Occipital lobe (tissue), 2 donors: ENCODE results near the gene CCDC159. TPM values are rescaled to one million over a fixed set of nuclear protein-coding genes. Genes with fewer than 3 reads are reported as not detected.
"Not testable (repeated sequence)": the region's sequence is repeated elsewhere in the genome, so short reads cannot be mapped to it uniquely, and the experiment has no call there.

Experiments used
- DNase-seq: peaks from one replicate; lab custom pipeline; 2025; lab: John Stamatoyannopoulos, UW
- total RNA-seq: library from RNA; depleted of rRNA; stranded (reverse); fragments of >200 nt; gene quantifications from one replicate; pipeline ENCODE4 v1.2.3, GENCODE V29; 2014

CCDC159 gene
- total RNA-seq, 1 donor from 2014 or later: 2.3 TPM

GRCh38 chr19:11365557-11366117 lies 19.3 kb downstream of the CCDC159 start:
- no peak for DNase-seq

- DNase-seq: no peak
Measured at GRCh38 chr19:11367528-11367927, 21.2 kb downstream of the CCDC159 start.

- DNase-seq: no peak
Measured at GRCh38 chr19:11370744-11371143, 24.4 kb downstream of the CCDC159 start.

- peak; percentile 82 for DNase-seq
Measured at GRCh38 chr19:11373166-11373884, 27.0 kb downstream of the CCDC159 start.

- DNase-seq: no peak
Measured at GRCh38 chr19:11373885-11374432, 27.6 kb downstream of the CCDC159 start.

- peak; percentile 99 for DNase-seq
Measured at GRCh38 chr19:11374433-11375142, 28.3 kb downstream of the CCDC159 start, which contains the start of gene SWSAP1. SWSAP1 (plus strand) TSS chr19:11374666; CDS start chr19:11374681, 15 bp downstream.

- DNase-seq: no peak
Measured at GRCh38 chr19:11375143-11375948, 29.0 kb downstream of the CCDC159 start.

- DNase-seq: no peak
Measured at GRCh38 chr19:11377237-11377636, 30.9 kb downstream of the CCDC159 start.

GRCh38 chr19:11377756-11378155 lies 31.4 kb downstream of the CCDC159 start:
- no peak for DNase-seq

- DNase-seq: no peak
Measured at GRCh38 chr19:11378319-11379189, 32.2 kb downstream of the CCDC159 start.

GRCh38 chr19:11379269-11379845 lies 33.0 kb downstream of the CCDC159 start:
- not testable (repeated sequence) for DNase-seq

GRCh38 chr19:11379857-11380350 lies 33.6 kb downstream of the CCDC159 start:
- DNase-seq: no peak

- peak; percentile 89 for DNase-seq
Measured at GRCh38 chr19:11380653-11381537, 34.6 kb downstream of the CCDC159 start.

- DNase-seq: no peak
Measured at GRCh38 chr19:11382898-11383705, 36.8 kb downstream of the CCDC159 start.

GRCh38 chr19:11383706-11384048 lies 37.4 kb downstream of the CCDC159 start:
- DNase-seq: no peak

- DNase-seq: no peak
Measured at GRCh38 chr19:11384778-11385129, 38.4 kb downstream of the CCDC159 start.

GRCh38 chr19:11387162-11388034 lies 41.1 kb downstream of the CCDC159 start:
- DNase-seq: no peak
